ENCODE measurements around the gene LCLAT1. TPM values are rescaled to one million over a fixed set of nuclear protein-coding genes. Genes with fewer than 3 reads are reported as not detected.

LCLAT1 gene
- total and polyA plus RNA-seq, 2 donors (not counting 1 experiment from before 2014, with no cell fraction given), result 5.1 to 21.9 TPM

Small RNA genes within 50 kb of the gene (small RNA-seq; reads per million reads assigned to genes)
- not detected for gene AC073255.1 (ENCODE audit: insufficient read length, low read depth, low replicate concordance)

Other genes with a start within 250 kb of the LCLAT1 start
- 197 and 201 TPM in 2 replicates for gene LBH, start 215.7 kb upstream of the LCLAT1 start, total RNA-seq
- 143 and 158 TPM in 2 replicates for gene LBH, start 215.7 kb upstream of the LCLAT1 start, polyA plus RNA-seq

All from B cell (primary cell).